HUES48 (cell line): Measurements from ENCODE around the gene OVOL1.
"Not testable (repeated sequence)": the region's sequence is repeated elsewhere in the genome, so short reads cannot be mapped to it uniquely, and the experiment has no call there.

Experiments used
- H3K27ac ChIP-seq: one replicate; pipeline ENCODE4 v1.7.0; 2013; ENCODE audit warnings: low read depth, low read length, inconsistent platforms
- H3K27me3 ChIP-seq: 2 replicates; pipeline ENCODE4 v1.6.1; 2013; ENCODE audit warnings: mild to moderate bottlenecking, low read length; ENCODE audit not compliant: control insufficient read depth, insufficient read depth
- H3K36me3 ChIP-seq: 2 replicates; pipeline ENCODE4 v1.6.1; 2013; ENCODE audit warnings: low read length; ENCODE audit not compliant: control insufficient read depth, insufficient read depth
- H3K4me1 ChIP-seq: 2 replicates; pipeline ENCODE4 v1.6.1; 2013; ENCODE audit warnings: mild to moderate bottlenecking, low read length; ENCODE audit not compliant: control insufficient read depth, insufficient read depth
- H3K4me3 ChIP-seq: 2 replicates; pipeline ENCODE4 v1.5.1; 2013; ENCODE audit warnings: mild to moderate bottlenecking, low read depth, low read length
- H3K9ac ChIP-seq: 2 replicates; pipeline ENCODE4 v1.6.1; 2013; ENCODE audit warnings: mild to moderate bottlenecking, low read depth, low read length, moderate library complexity
- H3K9me3 ChIP-seq: 2 replicates; pipeline ENCODE4 v1.6.1; 2013; ENCODE audit warnings: low read length; ENCODE audit not compliant: control insufficient read depth, insufficient read depth

Gene OVOL1

DNA sequence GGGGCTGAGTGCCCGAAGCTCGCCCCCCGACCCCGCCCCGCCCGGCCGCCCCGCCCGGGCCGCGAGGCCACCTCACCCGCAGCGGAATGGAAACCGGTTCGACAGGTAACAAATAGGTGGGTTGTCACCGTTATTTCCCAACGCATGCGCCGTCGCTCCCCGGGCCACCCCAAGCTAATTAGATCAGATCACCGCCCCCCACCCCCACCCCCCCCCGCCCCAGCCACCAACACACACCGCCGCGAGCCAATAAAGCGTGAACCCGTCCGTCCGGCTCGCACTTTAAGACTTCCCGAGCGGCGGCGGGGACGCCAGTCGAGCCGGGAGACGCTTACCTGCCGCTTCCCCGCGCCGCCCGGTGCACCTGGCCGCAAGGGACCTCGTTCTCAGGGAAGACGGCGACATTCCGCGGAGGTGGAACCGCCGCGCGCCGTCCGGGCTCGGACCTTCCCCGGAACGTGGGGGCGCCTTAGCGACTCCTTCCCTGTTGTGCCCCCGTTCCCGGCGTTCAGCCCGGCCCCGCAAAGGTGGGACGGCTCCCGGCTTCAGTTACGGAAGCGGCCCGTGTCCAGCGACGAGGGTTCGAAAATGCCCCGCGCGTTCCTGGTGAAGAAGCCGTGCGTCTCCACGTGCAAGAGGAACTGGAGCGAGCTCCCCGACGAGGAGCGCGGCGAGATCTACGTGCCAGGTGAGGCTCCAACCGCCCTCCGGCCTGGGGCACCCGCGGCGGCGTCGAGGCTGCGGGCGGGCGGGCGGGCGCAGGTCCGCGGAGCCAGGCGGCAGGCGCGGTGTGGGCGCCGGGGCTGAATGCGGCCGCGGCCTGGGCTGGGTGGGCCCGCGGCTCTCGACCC is at the start of gene OVOL1:
Gene OVOL1 (plus strand): TSS at position 278 of the 851 bp plus-strand sequence. CDS start 311 bp downstream, at position 589.
- no peaks in the 10 kb centered on the region for H3K9me3 ChIP-seq
- no peak within 1 kb of the TSS for H3K27ac ChIP-seq
- H3K36me3 ChIP-seq: no peaks in the 10 kb centered on the region
- peaks cover 22% of the 10 kb centered on the region for H3K4me1 ChIP-seq
- H3K27me3 ChIP-seq: peaks cover 60% of the 10 kb centered on the region
- H3K4me3 ChIP-seq: peak within 1 kb of the TSS; percentile 65
- H3K9ac ChIP-seq: peak within 1 kb of the TSS; percentile 42; the same call in 1 of the 2 replicates

DNA sequence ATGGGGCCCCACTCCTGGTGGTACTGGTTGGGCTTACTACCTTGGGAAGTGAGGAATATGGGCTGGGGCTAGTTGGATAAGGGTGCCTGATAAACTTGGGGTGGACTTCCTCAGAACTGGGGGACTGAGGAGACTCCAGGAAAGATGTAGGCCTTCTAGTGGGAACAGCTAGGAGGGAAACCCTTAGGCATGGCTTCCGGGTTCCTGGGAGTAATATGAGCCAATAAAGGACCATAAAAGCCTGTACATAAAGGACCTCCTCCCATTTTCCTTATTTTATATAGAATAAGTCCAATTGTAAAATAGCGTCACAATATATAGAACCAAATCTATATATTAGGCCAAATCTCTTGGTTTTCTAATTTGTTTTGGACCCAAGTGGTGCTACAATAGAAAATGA is 47.8 kb upstream of the OVOL1 start:
- Histone ChIP-seq H3K9ac (no peak overlapping the region), H3K27ac (no peak overlapping the region), H3K27me3 (no peaks in the 10 kb centered on the region), H3K36me3 (no peaks in the 10 kb centered on the region), H3K9me3 (peaks cover 32% of the 10 kb centered on the region), H3K4me1 (no peaks in the 10 kb centered on the region), H3K4me3 (no peak overlapping the region)

DNA sequence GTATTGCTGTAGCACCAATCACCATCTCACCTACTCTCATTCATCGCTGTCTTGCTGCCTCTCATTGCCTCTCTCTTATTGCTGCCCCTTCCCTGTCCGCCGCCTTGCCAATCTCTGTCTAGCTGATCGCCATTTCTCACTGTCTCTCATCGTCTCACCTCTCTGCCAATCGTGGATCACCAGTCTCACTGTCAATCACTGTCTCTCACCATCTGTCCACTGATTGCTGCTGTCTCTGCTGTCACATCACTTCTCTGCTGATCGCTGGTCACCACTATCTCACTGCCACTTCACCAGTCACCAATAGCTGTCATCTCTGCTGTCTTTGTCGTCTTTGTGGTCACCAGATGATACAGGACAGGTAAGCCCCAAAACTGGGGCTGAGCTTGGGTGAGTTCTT is 45.7 kb upstream of the OVOL1 start:
- no peak overlapping the region for H3K9ac ChIP-seq
- H3K36me3 ChIP-seq: no peaks in the 10 kb centered on the region
- no peaks in the 10 kb centered on the region for H3K27me3 ChIP-seq
- no peak overlapping the region for H3K27ac ChIP-seq
- H3K9me3 ChIP-seq: peaks cover 22% of the 10 kb centered on the region
- H3K4me3 ChIP-seq: no peak overlapping the region
- no peaks in the 10 kb centered on the region for H3K4me1 ChIP-seq

DNA sequence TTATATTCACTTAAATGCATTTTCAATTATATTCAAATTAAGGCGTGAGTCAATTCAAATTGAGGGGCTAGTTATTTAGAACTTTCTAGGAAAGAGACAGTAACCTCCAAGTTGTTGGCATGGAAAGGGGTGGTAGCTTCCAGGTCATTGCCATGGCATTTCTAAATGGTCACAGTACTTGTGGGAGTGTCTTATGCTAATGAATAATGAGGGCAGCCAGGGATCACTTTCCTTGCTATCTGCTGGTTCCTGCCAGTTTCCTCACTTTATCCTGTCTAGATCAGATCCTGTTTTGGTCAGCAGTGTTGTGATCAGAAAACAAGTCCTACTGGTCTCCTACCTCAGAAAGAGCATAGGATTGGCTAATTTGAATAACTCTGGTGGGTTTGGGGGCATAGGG is 44.5 kb upstream of the OVOL1 start:
- Histone ChIP-seq H3K9ac (no peak overlapping the region), H3K9me3 (peaks cover 10% of the 10 kb centered on the region), H3K4me3 (no peak overlapping the region), H3K27ac (no peak overlapping the region), H3K27me3 (no peaks in the 10 kb centered on the region; the same call in 1 of the 2 replicates), H3K36me3 (no peaks in the 10 kb centered on the region), H3K4me1 (no peaks in the 10 kb centered on the region)

DNA sequence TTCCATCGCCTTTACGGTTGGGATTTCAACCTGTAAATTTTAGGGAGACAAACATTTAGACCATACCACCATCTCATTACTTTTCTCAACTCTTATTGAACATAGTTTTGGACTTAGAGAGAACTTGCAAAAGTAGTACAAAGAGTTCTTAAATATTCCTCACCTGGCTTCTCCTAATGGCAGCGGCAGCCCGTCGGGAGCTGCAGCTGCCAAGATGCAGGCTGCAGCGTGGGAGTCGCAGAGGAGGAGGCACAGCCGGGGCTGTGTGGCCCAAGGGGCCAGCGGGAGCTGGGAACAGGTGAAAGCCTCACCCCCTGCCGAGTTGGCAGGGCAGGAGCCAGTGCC is 43.2 kb upstream of the OVOL1 start:
- no peaks in the 10 kb centered on the region for H3K4me1 ChIP-seq
- no peak overlapping the region for H3K4me3 ChIP-seq
- H3K9ac ChIP-seq: no peak overlapping the region
- H3K27me3 ChIP-seq: no peaks in the 10 kb centered on the region; the same call in 1 of the 2 replicates
- no peak overlapping the region for H3K27ac ChIP-seq
- H3K36me3 ChIP-seq: no peaks in the 10 kb centered on the region
- H3K9me3 ChIP-seq: no peaks in the 10 kb centered on the region; the same call in 1 of the 2 replicates

DNA sequence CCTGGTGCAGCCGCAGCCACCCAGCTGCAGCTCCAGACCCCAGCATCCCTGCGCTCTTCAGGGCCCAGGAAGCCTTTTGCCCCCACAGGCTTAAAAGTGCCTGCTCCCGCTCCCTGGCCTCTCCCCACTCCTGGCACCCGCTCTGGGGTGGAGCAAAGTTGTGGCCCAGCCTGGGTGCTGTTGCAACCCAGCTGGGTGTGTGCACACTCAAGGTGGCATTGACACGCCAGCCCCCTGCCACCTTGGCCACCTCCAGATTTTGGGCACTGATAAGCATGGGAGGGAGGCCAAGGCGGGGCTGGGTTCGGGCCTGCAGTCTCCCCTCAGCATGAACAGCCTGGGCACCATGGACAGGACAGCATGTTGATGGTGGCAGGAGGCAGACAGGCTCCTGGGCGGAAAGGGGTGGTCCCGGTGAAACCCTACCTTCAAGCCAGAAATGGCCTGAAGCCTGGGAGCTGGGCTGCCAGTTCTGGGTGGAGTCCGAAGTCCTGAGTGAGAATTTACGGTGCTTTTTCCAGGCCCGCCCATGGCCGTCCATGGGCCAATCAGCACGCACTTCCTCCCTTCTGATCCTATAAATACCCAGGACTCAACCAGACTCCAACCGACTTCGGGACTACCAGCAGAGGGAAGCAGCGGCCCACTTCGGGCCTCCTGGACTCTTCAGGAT is 42.7 kb upstream of the OVOL1 start:
- Histone ChIP-seq H3K9me3 (no peaks in the 10 kb centered on the region; the same call in 1 of the 2 replicates), H3K4me1 (no peaks in the 10 kb centered on the region), H3K27me3 (no peaks in the 10 kb centered on the region; the same call in 1 of the 2 replicates), H3K4me3 (no peak overlapping the region), H3K36me3 (no peaks in the 10 kb centered on the region), H3K9ac (no peak overlapping the region), H3K27ac (no peak overlapping the region)

DNA sequence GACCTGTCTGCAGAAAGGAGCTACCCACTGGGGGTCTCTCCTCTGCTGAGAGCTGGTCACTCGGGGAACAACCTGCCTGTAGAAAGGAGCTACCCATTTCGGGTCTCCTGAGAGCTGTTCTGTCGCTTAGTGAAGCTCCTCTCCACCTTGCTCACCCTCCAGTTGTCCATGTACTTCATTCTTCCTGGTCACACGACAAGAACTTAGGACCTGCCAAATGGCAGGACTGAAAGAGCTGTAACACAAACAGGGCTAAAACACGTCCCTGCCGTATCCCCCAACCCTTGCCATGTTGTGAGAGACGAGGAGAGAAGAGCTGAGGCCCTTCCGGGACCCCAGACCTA is 42.2 kb upstream of the OVOL1 start:
- no peak overlapping the region for H3K9ac ChIP-seq

DNA sequence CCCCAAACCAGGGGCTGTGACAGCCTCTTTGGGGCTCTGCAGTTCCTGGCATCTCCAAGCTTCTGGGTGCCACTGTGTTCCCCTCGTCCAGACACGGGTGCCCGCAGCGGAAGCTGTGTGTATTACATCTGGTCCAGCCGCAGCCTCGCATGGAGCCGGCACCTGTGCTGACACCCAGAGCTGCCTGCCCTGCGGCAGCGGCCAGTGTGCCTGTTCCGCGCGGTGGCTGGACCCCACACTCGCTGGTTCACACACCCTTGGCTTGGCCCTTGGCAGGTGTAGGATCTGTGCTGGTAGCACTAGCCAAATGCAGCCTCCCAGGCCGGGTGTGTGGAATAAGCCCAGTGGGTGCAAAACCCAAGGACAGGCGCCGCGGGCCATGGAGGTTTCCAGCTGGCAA is 41.8 kb upstream of the OVOL1 start:
- no peaks in the 10 kb centered on the region for H3K36me3 ChIP-seq
- no peak overlapping the region for H3K27ac ChIP-seq
- no peaks in the 10 kb centered on the region; the same call in 1 of the 2 replicates for H3K9me3 ChIP-seq
- no peaks in the 10 kb centered on the region; the same call in 1 of the 2 replicates for H3K27me3 ChIP-seq
- H3K4me1 ChIP-seq: no peaks in the 10 kb centered on the region
- H3K9ac ChIP-seq: no peak overlapping the region
- no peak overlapping the region for H3K4me3 ChIP-seq

More for the DNA sequence above, 42.2 kb upstream of the OVOL1 start:
- no peaks in the 10 kb centered on the region for H3K36me3 ChIP-seq
- no peak overlapping the region for H3K4me3 ChIP-seq
- no peaks in the 10 kb centered on the region; the same call in 1 of the 2 replicates for H3K27me3 ChIP-seq
- no peak overlapping the region for H3K27ac ChIP-seq
- H3K4me1 ChIP-seq: no peaks in the 10 kb centered on the region
- no peaks in the 10 kb centered on the region; the same call in 1 of the 2 replicates for H3K9me3 ChIP-seq

DNA sequence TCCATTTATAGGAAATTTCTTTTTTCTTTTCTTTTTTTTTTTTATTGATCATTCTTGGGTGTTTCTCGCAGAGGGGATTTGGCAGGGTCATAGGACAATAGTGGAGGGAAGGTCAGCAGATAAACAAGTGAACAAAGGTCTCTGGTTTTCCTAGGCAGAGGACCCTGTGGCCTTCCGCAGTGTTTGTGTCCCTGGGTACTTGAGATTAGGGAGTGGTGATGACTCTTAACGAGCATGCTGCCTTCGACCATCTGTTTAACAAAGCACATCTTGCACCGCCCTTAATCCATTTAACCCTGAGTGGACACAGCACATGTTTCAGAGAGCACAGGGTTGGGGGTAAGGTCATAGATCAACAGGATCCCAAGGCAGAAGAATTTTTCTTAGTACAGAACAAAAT is 24.7 kb upstream of the OVOL1 start:
- not testable (repeated sequence) for H3K9me3 ChIP-seq, H3K27ac ChIP-seq

DNA sequence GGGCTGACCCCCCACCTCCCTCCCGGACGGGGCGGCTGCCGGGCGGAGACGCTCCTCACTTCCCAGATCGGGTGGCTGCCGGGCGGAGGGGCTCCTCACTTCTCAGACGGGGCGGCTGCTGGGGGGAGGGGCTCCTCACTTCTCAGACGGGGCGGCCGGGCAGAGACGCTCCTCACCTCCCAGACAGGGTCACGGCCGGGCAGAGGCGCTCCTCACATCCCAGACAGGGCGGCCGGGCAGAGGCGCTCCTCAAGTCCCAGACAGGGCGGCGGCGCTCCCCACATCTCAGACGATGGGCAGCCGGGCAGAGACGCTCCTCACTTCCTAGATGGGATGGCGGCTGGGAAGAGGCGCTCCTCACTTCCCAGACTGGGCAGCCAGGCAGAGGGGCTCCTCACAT is 24.0 kb upstream of the OVOL1 start:
- not testable (repeated sequence) for H3K36me3 ChIP-seq, H3K4me1 ChIP-seq, H3K27me3 ChIP-seq, H3K9me3 ChIP-seq, H3K4me3 ChIP-seq, H3K27ac ChIP-seq, H3K9ac ChIP-seq

More for the DNA sequence above, 24.7 kb upstream of the OVOL1 start:
- not testable (repeated sequence) for H3K4me3 ChIP-seq, H3K27me3 ChIP-seq, H3K36me3 ChIP-seq, H3K4me1 ChIP-seq, H3K9ac ChIP-seq

DNA sequence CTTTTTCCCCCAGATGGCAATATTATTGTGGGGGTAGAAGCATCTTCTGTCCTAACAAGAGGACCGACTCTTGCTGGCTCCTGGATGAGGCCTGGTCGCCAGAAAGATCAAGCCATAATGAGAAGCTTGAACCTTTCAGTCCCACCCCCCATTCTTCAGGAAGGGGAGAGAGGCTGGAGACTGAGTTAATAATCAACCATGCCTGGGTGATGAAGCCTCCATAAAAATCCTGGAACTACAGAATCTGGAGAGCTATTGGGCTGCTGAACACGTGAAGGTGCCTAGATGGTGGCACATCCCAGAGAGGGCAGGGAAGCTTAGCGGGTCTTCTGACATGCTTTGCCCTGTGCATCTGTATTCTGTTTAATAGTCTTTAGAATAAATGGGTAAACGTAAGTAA is 22.4 kb upstream of the OVOL1 start:
- Histone ChIP-seq H3K27ac (no peak overlapping the region), H3K4me3 (no peak overlapping the region), H3K36me3 (no peaks in the 10 kb centered on the region), H3K9me3 (no peaks in the 10 kb centered on the region), H3K9ac (no peak overlapping the region), H3K4me1 (no peaks in the 10 kb centered on the region), H3K27me3 (no peaks in the 10 kb centered on the region)
